Dendritic cell treated with granulocyte-macrophage colony-stimulating factor and Interleukin-4, amounts not matched to agents 40 ng/mL and 50 ng/mL, for 4 days (primary cell): Measurements from ENCODE around the gene SNX11.
"Not testable (repeated sequence)": the region's sequence is repeated elsewhere in the genome, so short reads cannot be mapped to it uniquely, and the experiment has no call there.

Source experiments
- H3K27ac Mint-ChIP-seq: one replicate; pipeline ENCODE4 v1.8.0; 2022; ENCODE audit warnings: mild to moderate bottlenecking, mixed read lengths
- H3K27me3 Mint-ChIP-seq: one replicate; pipeline ENCODE4 v1.8.0; 2022; ENCODE audit warnings: mild to moderate bottlenecking, mixed read lengths
- H3K36me3 Mint-ChIP-seq: one replicate; pipeline ENCODE4 v1.8.0; 2022; ENCODE audit warnings: low read depth, mixed read lengths
- H3K4me1 Mint-ChIP-seq: one replicate; pipeline ENCODE4 v1.8.0; 2022; ENCODE audit warnings: low read depth, mixed read lengths
- H3K4me3 Mint-ChIP-seq: one replicate; pipeline ENCODE4 v1.8.0; 2022; ENCODE audit warnings: mild to moderate bottlenecking, moderate library complexity, mixed read lengths
- H3K9me3 Mint-ChIP-seq: one replicate; pipeline ENCODE4 v1.8.0; 2022; ENCODE audit warnings: mixed read lengths
- intact Hi-C: fragments of 100-400 bp; cut with micrococcal nuclease; formaldehyde crosslinking; loops from one replicate; pipeline ENCODE4 v1.15.0; 2022

Gene SNX11

GRCh38 chr17:48107137-48108055 lies at the start of gene SNX11:
SNX11 (plus strand) TSS chr17:48107766; CDS start chr17:48112044, 4,278 bp downstream.
- Mint-ChIP-seq H3K9me3 (no peaks in the 10 kb centered on the region), H3K27ac (peak within 1 kb of the TSS; percentile 96), H3K4me1 (peaks cover 73% of the 10 kb centered on the region), H3K36me3 (peaks cover 35% of the 10 kb centered on the region), H3K4me3 (peak within 1 kb of the TSS; percentile 95), H3K27me3 (no peaks in the 10 kb centered on the region)
- intact Hi-C loops, result loop anchor here (2.0 kb wide), 1 partner anchor 59 kb away; the partner anchor contains the start of gene NFE2L1

- Mint-ChIP-seq H3K4me3 (no peak overlapping the region), H3K4me1 (peaks cover 66% of the 10 kb centered on the region), H3K36me3 (peaks cover 98% of the 10 kb centered on the region), H3K27ac (peak overlapping the region; percentile 50), H3K27me3 (no peaks in the 10 kb centered on the region), H3K9me3 (no peaks in the 10 kb centered on the region)
- intact Hi-C loops, result no loop called here
Measured at GRCh38 chr17:48058393-48059124, 49.0 kb upstream of the SNX11 start.

- no peaks in the 10 kb centered on the region for H3K27me3 Mint-ChIP-seq
- peaks cover 60% of the 10 kb centered on the region for H3K4me1 Mint-ChIP-seq
- intact Hi-C loops, result no loop called here
- H3K9me3 Mint-ChIP-seq, result no peaks in the 10 kb centered on the region
- no peak overlapping the region for H3K4me3 Mint-ChIP-seq
- peak overlapping the region; percentile 63 for H3K27ac Mint-ChIP-seq
- peaks cover 98% of the 10 kb centered on the region for H3K36me3 Mint-ChIP-seq
Measured at GRCh38 chr17:48059125-48059668, 48.4 kb upstream of the SNX11 start.

- H3K27ac Mint-ChIP-seq, result no peak overlapping the region
- H3K4me1 Mint-ChIP-seq, result peaks cover 49% of the 10 kb centered on the region
- H3K4me3 Mint-ChIP-seq, result no peak overlapping the region
- peaks cover 98% of the 10 kb centered on the region for H3K36me3 Mint-ChIP-seq
- H3K9me3 Mint-ChIP-seq, result no peaks in the 10 kb centered on the region
- intact Hi-C loops, result no loop called here
- no peaks in the 10 kb centered on the region for H3K27me3 Mint-ChIP-seq
Measured at GRCh38 chr17:48060249-48060648, 47.3 kb upstream of the SNX11 start.

- H3K36me3 Mint-ChIP-seq, result peaks cover 97% of the 10 kb centered on the region
- H3K27me3 Mint-ChIP-seq, result no peaks in the 10 kb centered on the region
- intact Hi-C loops, result no loop called here
- H3K4me3 Mint-ChIP-seq, result no peak overlapping the region
- peaks cover 29% of the 10 kb centered on the region for H3K4me1 Mint-ChIP-seq
- H3K9me3 Mint-ChIP-seq, result no peaks in the 10 kb centered on the region
- H3K27ac Mint-ChIP-seq, result no peak overlapping the region
Measured at GRCh38 chr17:48062273-48062672, 45.3 kb upstream of the SNX11 start.

GRCh38 chr17:48064638-48065037 lies 42.9 kb upstream of the SNX11 start:
- Mint-ChIP-seq H3K27me3 (no peaks in the 10 kb centered on the region), H3K4me3 (no peak overlapping the region), H3K4me1 (peaks cover 14% of the 10 kb centered on the region), H3K27ac (no peak overlapping the region), H3K36me3 (peaks cover 93% of the 10 kb centered on the region), H3K9me3 (no peaks in the 10 kb centered on the region)
- intact Hi-C loops, result no loop called here

GRCh38 chr17:48066192-48066591 lies 41.4 kb upstream of the SNX11 start:
- Mint-ChIP-seq H3K9me3 (no peaks in the 10 kb centered on the region), H3K36me3 (peaks cover 90% of the 10 kb centered on the region), H3K27me3 (no peaks in the 10 kb centered on the region), H3K4me3 (no peak overlapping the region), H3K27ac (no peak overlapping the region), H3K4me1 (peaks cover 4% of the 10 kb centered on the region)
- intact Hi-C loops, result no loop called here

GRCh38 chr17:48066656-48067055 lies 40.9 kb upstream of the SNX11 start:
- no peak overlapping the region for H3K27ac Mint-ChIP-seq
- no peaks in the 10 kb centered on the region for H3K9me3 Mint-ChIP-seq
- intact Hi-C loops, result no loop called here
- peaks cover 90% of the 10 kb centered on the region for H3K36me3 Mint-ChIP-seq
- no peaks in the 10 kb centered on the region for H3K4me1 Mint-ChIP-seq
- no peaks in the 10 kb centered on the region for H3K27me3 Mint-ChIP-seq
- no peak overlapping the region for H3K4me3 Mint-ChIP-seq

GRCh38 chr17:48067245-48067644 lies 40.3 kb upstream of the SNX11 start:
- Mint-ChIP-seq H3K27me3 (no peaks in the 10 kb centered on the region), H3K4me3 (no peak overlapping the region), H3K4me1 (no peaks in the 10 kb centered on the region), H3K9me3 (no peaks in the 10 kb centered on the region), H3K27ac (no peak overlapping the region), H3K36me3 (peaks cover 90% of the 10 kb centered on the region)
- intact Hi-C loops, result no loop called here

- H3K27me3 Mint-ChIP-seq, intact Hi-C loops, H3K27ac Mint-ChIP-seq, H3K4me3 Mint-ChIP-seq, H3K9me3 Mint-ChIP-seq, H3K4me1 Mint-ChIP-seq: not testable (repeated sequence)
- peaks cover 90% of the 10 kb centered on the region for H3K36me3 Mint-ChIP-seq
Measured at GRCh38 chr17:48067808-48068207, 39.8 kb upstream of the SNX11 start.

- Mint-ChIP-seq H3K4me1 (no peaks in the 10 kb centered on the region), H3K9me3 (no peaks in the 10 kb centered on the region), H3K4me3 (no peak overlapping the region), H3K36me3 (peaks cover 92% of the 10 kb centered on the region), H3K27me3 (no peaks in the 10 kb centered on the region), H3K27ac (no peak overlapping the region)
- intact Hi-C loops, result no loop called here
Measured at GRCh38 chr17:48068491-48068961, 39.0 kb upstream of the SNX11 start.

- Mint-ChIP-seq H3K9me3 (no peaks in the 10 kb centered on the region), H3K4me3 (no peak overlapping the region), H3K27me3 (no peaks in the 10 kb centered on the region), H3K36me3 (peaks cover 92% of the 10 kb centered on the region), H3K4me1 (no peaks in the 10 kb centered on the region), H3K27ac (no peak overlapping the region)
- intact Hi-C loops, result no loop called here
Measured at GRCh38 chr17:48070195-48070594, 37.4 kb upstream of the SNX11 start.

GRCh38 chr17:48071654-48072053 lies 35.9 kb upstream of the SNX11 start:
- no peak overlapping the region for H3K27ac Mint-ChIP-seq
- H3K4me3 Mint-ChIP-seq, result no peak overlapping the region
- H3K27me3 Mint-ChIP-seq, result no peaks in the 10 kb centered on the region
- intact Hi-C loops, result no loop called here
- H3K36me3 Mint-ChIP-seq, result peaks cover 92% of the 10 kb centered on the region
- H3K4me1 Mint-ChIP-seq, result no peaks in the 10 kb centered on the region
- no peaks in the 10 kb centered on the region for H3K9me3 Mint-ChIP-seq

- H3K27ac Mint-ChIP-seq, H3K4me3 Mint-ChIP-seq, H3K27me3 Mint-ChIP-seq, H3K4me1 Mint-ChIP-seq, H3K9me3 Mint-ChIP-seq, intact Hi-C loops: not testable (repeated sequence)
- H3K36me3 Mint-ChIP-seq, result peaks cover 91% of the 10 kb centered on the region
Measured at GRCh38 chr17:48072811-48073210, 34.8 kb upstream of the SNX11 start.
